Sigmoid colon (tissue), 7 donors: ENCODE measurements around the gene PQBP1. TPM values are rescaled to one million over a fixed set of nuclear protein-coding genes. Genes with fewer than 3 reads are reported as not detected.

Experiments used
- DNase-seq: peaks from one replicate; pipeline ENCODE4 v3.0.0-alpha.2; 2019
- H3K27ac ChIP-seq, 4 donors: fragments of 200-600 bp; sonication (generic); one replicate each; pipeline ENCODE4 v1.5.1; 2016 to 2019; ENCODE audit warnings: mild to moderate bottlenecking in 1 of 4
- H3K27me3 ChIP-seq, 3 donors: fragments of 200-600 bp; sonication (generic); one replicate each; pipeline ENCODE4 v1.5.1; 2019; ENCODE audit warnings: mild to moderate bottlenecking in 1 of 3
- H3K36me3 ChIP-seq, 4 donors: fragments of 200-600 bp; sonication (generic); one replicate each; pipeline ENCODE4 v1.5.1; 2016 to 2019
- H3K4me1 ChIP-seq, 4 donors: fragments of 200-600 bp; sonication (generic); one replicate each; pipeline ENCODE4 v1.5.1; 2017 to 2019
- H3K4me3 ChIP-seq, 4 donors: fragments of 200-600 bp; sonication (generic); one replicate each; pipeline ENCODE4 v1.5.1; 2017 to 2019; ENCODE audit warnings: mild to moderate bottlenecking in 2 of 4, moderate library complexity in 1 of 4
- H3K9me3 ChIP-seq, 4 donors: fragments of 200-600 bp in 3 of 4; sonication (generic) in 3 of 4; one replicate each; pipeline versions ENCODE4 v1.5.1 to v1.6.1; 2013 to 2019
- CTCF ChIP-seq, 4 experiments: fragments of 450-650 bp in 3 of 4; fragments of 200-600 bp in 1 of 4; IDR thresholded peaks; one replicate each; pipeline ENCODE4 v1.5.1; 2016 to 2019; ENCODE audit warnings: antibody characterized with exemption in 4 of 4, mild to moderate bottlenecking in 3 of 4, moderate library complexity in 2 of 4
- EP300 ChIP-seq, 4 donors: sonication (generic); formaldehyde crosslinking; IDR thresholded peaks; one replicate each; pipeline ENCODE4 v1.6.1; 2017; ENCODE audit warnings: antibody characterized with exemption in 4 of 4
- POLR2A ChIP-seq, 2 donors: fragments of 450-650 bp; IDR thresholded peaks; one replicate each; pipeline ENCODE4 v1.6.1; 2016; ENCODE audit warnings: antibody characterized with exemption in 2 of 2, mild to moderate bottlenecking in 2 of 2, moderate library complexity in 2 of 2
- POLR2AphosphoS5 ChIP-seq, 4 donors: sonication (generic); formaldehyde crosslinking; IDR thresholded peaks; one replicate each; pipeline ENCODE4 v1.6.1; 2017; ENCODE audit warnings: antibody characterized with exemption in 4 of 4
- WGBS, 2 donors: extraction: QIAGEN DNeasy Blood & Tissue Kit; methylation state at CpG; one replicate each; pipeline ENCODE4 v1.1.7; 2013; 5-methylcytosine and 5-hydroxymethylcytosine counted together
- intact Hi-C: fragments of 100-400 bp; cut with DNase I; formaldehyde crosslinking; loops from one replicate; pipeline ENCODE4 v1.15.1; 2023
- polyA plus RNA-seq, 3 donors: library from polyadenylated mRNA; stranded (reverse); fragments of 200-250 nt; gene quantifications; one replicate each; pipeline ENCODE4 v1.2.3, GENCODE V29; 2013
- total RNA-seq, 4 donors: library from RNA; depleted of rRNA; stranded (reverse); fragments of >200 nt; gene quantifications; one replicate each; pipeline ENCODE4 v1.1.0, GENCODE V29; 2016
- donor health status: healthy with polysubstance abuse.
- donor health status: Bipolar disorder and iron deficiency.
- donor health status: healthy.

Gene PQBP1
- total and polyA plus RNA-seq, 7 donors = 65.0 to 103 (median 83.1) TPM

GRCh38 chrX:48896611-48897011 is 1.1 kb upstream of the PQBP1 start:
- Histone ChIP-seq H3K9me3 (no peaks in the 10 kb centered on the region), H3K27ac (peak overlapping the region; percentile 94 to 98 (median 95)), H3K4me3 (peak overlapping the region; percentile 59 to 70 (median 66)), H3K27me3 (no peaks in the 10 kb centered on the region), H3K36me3 (peaks cover 0 to 22% (median under 1%) of the 10 kb centered on the region in 4 donors), H3K4me1 (peaks cover 0 to 24% (median 23%) of the 10 kb centered on the region in 4 donors)
- no peak for TF ChIP-seq POLR2A (IDR thresholded peaks at IDR 0.05)
- no peak for TF ChIP-seq CTCF (IDR thresholded peaks at IDR 0.05)
- TF ChIP-seq EP300 (IDR thresholded peaks at IDR 0.05) = no peak
- TF ChIP-seq POLR2AphosphoS5 (IDR thresholded peaks at IDR 0.05) = no peak
- 54 to 55% methylated on average over 9 of the region's 9 CpGs for WGBS, 2 donors
- intact Hi-C loops = loop anchor here (10.0 kb wide), 1 partner anchor 222 kb away; no protein-coding TSS in a partner anchor
- no peak for DNase-seq

- intact Hi-C loops = loop anchor here (10.0 kb wide), 1 partner anchor 222 kb away; no protein-coding TSS in a partner anchor
- WGBS, 2 donors = 0% methylated on average over 38 of the region's 38 CpGs
- peaks cover 0 to 28% (median 4%) of the 10 kb centered on the region in 4 donors for H3K36me3 ChIP-seq
- peak overlapping the region; percentile 59 to 70 (median 66) for H3K4me3 ChIP-seq
- H3K27me3 ChIP-seq = no peaks in the 10 kb centered on the region
- no peaks in the 10 kb centered on the region for H3K9me3 ChIP-seq
- DNase-seq = peak; percentile 92
- TF ChIP-seq POLR2AphosphoS5 (IDR thresholded peaks at IDR 0.05) (no peak), EP300 (IDR thresholded peaks at IDR 0.05) (peak in 1 of 4 donors; percentile 11), POLR2A (IDR thresholded peaks at IDR 0.05) (no peak), CTCF (IDR thresholded peaks at IDR 0.05) (no peak)
- H3K27ac ChIP-seq = peak overlapping the region; percentile 94 to 98 (median 95)
- H3K4me1 ChIP-seq = peaks cover 0 to 19% (median 19%) of the 10 kb centered on the region in 4 donors
Observed at GRCh38 chrX:48897157-48897624, 539 bp upstream of the PQBP1 start.

GRCh38 chrX:48899078-48899410 is 1.3 kb downstream of the PQBP1 start:
- Histone ChIP-seq H3K27me3 (no peaks in the 10 kb centered on the region), H3K27ac (peak overlapping the region; percentile 21 to 98 (median 95)), H3K36me3 (peaks cover 0 to 33% (median 8%) of the 10 kb centered on the region in 4 donors), H3K4me1 (peaks cover 0 to 19% (median 17%) of the 10 kb centered on the region in 4 donors), H3K4me3 (no peak overlapping the region), H3K9me3 (no peaks in the 10 kb centered on the region)
- no peak for TF ChIP-seq POLR2AphosphoS5 (IDR thresholded peaks at IDR 0.05)
- no peak for TF ChIP-seq POLR2A (IDR thresholded peaks at IDR 0.05)
- TF ChIP-seq CTCF (IDR thresholded peaks at IDR 0.05) = no peak
- TF ChIP-seq EP300 (IDR thresholded peaks at IDR 0.05) = no peak
- 37 to 80% methylated on average over 8 of the region's 8 CpGs for WGBS, 2 donors
- no peak for DNase-seq
- intact Hi-C loops = loop anchor here (10.0 kb wide), 1 partner anchor 224 kb away; no protein-coding TSS in a partner anchor

GRCh38 chrX:48901069-48901468 is 3.3 kb downstream of the PQBP1 start:
- peak; percentile 46 for DNase-seq
- Histone ChIP-seq H3K4me3 (no peak overlapping the region), H3K27ac (no peak overlapping the region), H3K9me3 (no peaks in the 10 kb centered on the region), H3K27me3 (no peaks in the 10 kb centered on the region), H3K36me3 (peaks cover 0 to 41% (median 8%) of the 10 kb centered on the region in 4 donors), H3K4me1 (peaks cover 0 to 19% (median 16%) of the 10 kb centered on the region in 4 donors)
- intact Hi-C loops = no loop called here
- WGBS, 2 donors = 92 to 95% methylated on average over 7 of the region's 7 CpGs
- TF ChIP-seq POLR2A (IDR thresholded peaks at IDR 0.05) (no peak), POLR2AphosphoS5 (IDR thresholded peaks at IDR 0.05) (no peak), CTCF (IDR thresholded peaks at IDR 0.05) (no peak), EP300 (IDR thresholded peaks at IDR 0.05) (no peak)
